ENCODE results near the gene LY6G6D. TPM values are rescaled to one million over a fixed set of nuclear protein-coding genes. Genes with fewer than 3 reads are reported as not detected.

Gene LY6G6D
- total and polyA plus RNA-seq, 2 donors (not counting 1 experiment from before 2014, with no cell fraction given) = not detected

GRCh38 chr6:31702819-31703716, 12.1 kb upstream of the LY6G6D start, which contains the start of gene ABHD16A:
Gene ABHD16A (minus strand): TSS chr6:31703324. CDS start chr6:31703281, 43 bp downstream.
- Histone ChIP-seq H3K4me3 (ENCODE audit: control extremely low read depth in 1 of 5, extremely low read depth in 1 of 5, insufficient read depth in 1 of 5, low read depth in 2 of 5, low read length in 4 of 5) (peak within 1 kb of the TSS; percentile 65 to 98 (median 96)), H3K36me3 (replicated peaks in 1 of 2; ENCODE audit: control extremely low read depth in 1 of 2, control insufficient read depth in 1 of 2, extremely low read depth in 1 of 2, insufficient read depth in 2 of 2, low read length in 1 of 2) (peaks cover 0 to 27% of the 10 kb centered on the region in 2 experiments), H3K9ac (ENCODE audit: low read length) (peak within 1 kb of the TSS; percentile 97), H2AFZ (ENCODE audit: insufficient read depth, low read depth, low read length, poor library complexity, severe bottlenecking) (peak within 1 kb of the TSS; percentile 89), H3K79me2 (ENCODE audit: control insufficient read depth, insufficient read depth, low read length) (peaks cover 42% of the 10 kb centered on the region), H4K20me1 (ENCODE audit: control insufficient read depth, insufficient read depth, low read length, poor library complexity, severe bottlenecking) (no peaks in the 10 kb centered on the region), H3K4me1 (ENCODE audit: control insufficient read depth in 2 of 2, insufficient read depth in 2 of 2, low read length in 2 of 2) (peaks cover 20 to 28% of the 10 kb centered on the region in 2 donors), H3K9me3 (ENCODE audit: control extremely low read depth in 1 of 3, control insufficient read depth in 2 of 3, insufficient read depth in 1 of 3, low read length in 2 of 3) (no peaks in the 10 kb centered on the region), H3K27me3 (replicated peaks in 1 of 4; ENCODE audit: control extremely low read depth in 1 of 4, control insufficient read depth in 3 of 4, insufficient read depth in 4 of 4, low read length in 3 of 4) (no peaks in the 10 kb centered on the region), H3K27ac (ENCODE audit: low read length in 2 of 2) (peak within 1 kb of the TSS; percentile 87 to 93), H3K4me2 (replicated peaks; ENCODE audit: low read depth, low read length, poor library complexity, severe bottlenecking) (peak within 1 kb of the TSS; percentile 75)
- Mint-ChIP-seq H3K27me3 (no peaks in the 10 kb centered on the region), H3K27ac (peak within 1 kb of the TSS; percentile 91), H3K4me1 (peaks cover 31% of the 10 kb centered on the region), H3K4me3 (peak within 1 kb of the TSS; percentile 98), H3K9me3 (ENCODE audit: insufficient read depth) (no peaks in the 10 kb centered on the region)
- ChIA-PET CTCF (interaction anchor here (0.8 to 2.3 kb wide), 12 partner anchors 9 to 130 kb away, joined by 3 to 11 read pairs (median 4); partner anchors contain the start of genes DDAH2, LSM2 and LY6G5C), POLR2A (interaction anchor here (0.6 to 1.9 kb wide), 10 partner anchors 22 to 160 kb away, joined by 3 to 16 read pairs (median 6); partner anchors contain the start of genes BAG6, CLIC1, DDAH2 and HSPA1B)
- WGBS (ENCODE audit: insufficient coverage) = 1% methylated on average over 50 of the region's 54 CpGs
- DNase-seq (peak; percentile 99), ATAC-seq (ENCODE audit: low read depth) (peak; percentile 95)
- no peak for TF ChIP-seq EZH2 (IDR thresholded peaks at IDR 0.05; ENCODE audit: borderline replicate concordance, insufficient read depth, low read depth, low read length, poor library complexity, severe bottlenecking)
- no peak for TF ChIP-seq CTCF (IDR thresholded peaks at IDR 0.05)
- intact Hi-C loops (cut with micrococcal nuclease) = loop anchor here (1.0 to 5.0 kb wide), 5 partner anchors 22 to 159 kb away; partner anchors contain the start of genes CSNK2B, DDAH2, LY6G5B and LY6G5C
